ENCODE data around the gene TSPAN15.

Gene TSPAN15

DNA sequence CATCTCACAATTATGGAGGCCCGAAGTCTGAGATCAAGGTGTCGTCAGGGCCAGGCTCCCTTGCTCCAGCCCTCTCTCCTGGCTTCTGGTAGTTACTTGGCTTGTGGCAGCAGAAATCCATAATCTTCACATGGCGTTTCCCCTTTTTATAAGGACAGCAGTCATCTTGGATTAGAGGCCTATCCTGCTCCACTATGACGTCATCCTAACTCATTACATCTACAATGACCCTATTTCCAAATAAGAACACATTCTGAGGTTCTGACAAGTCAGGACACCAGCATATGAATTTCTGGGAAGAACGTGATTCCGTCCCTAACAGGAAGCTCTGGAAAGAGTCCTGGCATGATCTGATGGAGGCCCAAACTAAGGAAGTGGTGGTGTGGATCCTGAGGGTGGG lies 86.2 kb downstream of the TSPAN15 start:
- CTCF ChIA-PET = no interaction called here
- no peak for DNase-seq (ENCODE audit: extremely low spot score)
- POLR2A ChIA-PET = no interaction called here
- TF ChIP-seq ARNT (IDR thresholded peaks at IDR 0.05) (no peak), HDGF (IDR thresholded peaks at IDR 0.05; ENCODE audit: borderline replicate concordance) (no peak), FOXK2 (IDR thresholded peaks at IDR 0.05) (no peak), SUZ12 (IDR thresholded peaks at IDR 0.05) (no peak), ZNF384 (IDR thresholded peaks at IDR 0.05) (no peak), BHLHE40 (IDR thresholded peaks at IDR 0.05; ENCODE audit: borderline replicate concordance) (no peak), SP1 (IDR thresholded peaks at IDR 0.05) (no peak), ELF4 (IDR thresholded peaks at IDR 0.05) (no peak), CTBP1 (IDR thresholded peaks at IDR 0.05; ENCODE audit: borderline replicate concordance) (no peak), FOXA1 (IDR thresholded peaks at IDR 0.05) (no peak), FOXM1 (IDR thresholded peaks at IDR 0.05; ENCODE audit: borderline replicate concordance) (no peak), NFRKB (IDR thresholded peaks at IDR 0.05) (no peak), LEF1 (IDR thresholded peaks at IDR 0.05; ENCODE audit: borderline replicate concordance) (no peak), L3MBTL2 (conservative IDR thresholded peaks at IDR 0.05) (no peak)
- TF ChIP-seq, protein P1, sequence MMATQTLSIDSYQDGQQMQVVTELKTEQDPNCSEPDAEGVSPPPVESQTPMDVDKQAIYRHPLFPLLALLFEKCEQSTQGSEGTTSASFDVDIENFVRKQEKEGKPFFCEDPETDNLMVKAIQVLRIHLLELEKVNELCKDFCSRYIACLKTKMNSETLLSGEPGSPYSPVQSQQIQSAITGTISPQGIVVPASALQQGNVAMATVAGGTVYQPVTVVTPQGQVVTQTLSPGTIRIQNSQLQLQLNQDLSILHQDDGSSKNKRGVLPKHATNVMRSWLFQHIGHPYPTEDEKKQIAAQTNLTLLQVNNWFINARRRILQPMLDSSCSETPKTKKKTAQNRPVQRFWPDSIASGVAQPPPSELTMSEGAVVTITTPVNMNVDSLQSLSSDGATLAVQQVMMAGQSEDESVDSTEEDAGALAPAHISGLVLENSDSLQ (IDR thresholded peaks at IDR 0.05) = no peak

DNA sequence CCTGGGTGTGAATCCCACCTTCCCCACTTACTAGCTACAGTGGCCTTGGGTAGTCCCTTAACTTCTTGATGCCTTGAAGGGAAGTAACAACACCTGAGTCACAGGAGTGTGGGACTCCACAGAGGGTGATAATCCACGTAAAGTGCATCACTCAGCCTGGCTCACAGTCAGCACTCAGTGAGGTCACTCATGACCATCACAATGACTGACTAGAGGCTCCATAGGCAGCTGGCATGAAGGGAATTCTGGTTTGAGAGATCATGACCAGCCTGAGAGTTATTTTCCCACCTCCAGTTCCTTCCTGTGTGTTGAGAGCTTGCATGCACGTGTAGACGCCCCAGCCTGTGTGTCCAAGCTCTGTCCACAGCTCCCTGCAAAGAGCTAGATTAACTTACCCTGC lies 87.2 kb downstream of the TSPAN15 start:
- CTCF ChIA-PET = interaction anchor here (1.5 kb wide), 1 partner anchor 104 kb away, joined by 3 read pairs; no protein-coding TSS in a partner anchor
- no peak for TF ChIP-seq ELF4 (IDR thresholded peaks at IDR 0.05)
- TF ChIP-seq SP1 (IDR thresholded peaks at IDR 0.05) = no peak
- TF ChIP-seq ZNF384 (IDR thresholded peaks at IDR 0.05) = no peak
- TF ChIP-seq BHLHE40 (IDR thresholded peaks at IDR 0.05; ENCODE audit: borderline replicate concordance) = no peak
- no peak for TF ChIP-seq LEF1 (IDR thresholded peaks at IDR 0.05; ENCODE audit: borderline replicate concordance)
- TF ChIP-seq FOXM1 (IDR thresholded peaks at IDR 0.05; ENCODE audit: borderline replicate concordance) = no peak
- no peak for TF ChIP-seq L3MBTL2 (conservative IDR thresholded peaks at IDR 0.05)
- no peak for TF ChIP-seq ARNT (IDR thresholded peaks at IDR 0.05)
- no peak for TF ChIP-seq TARDBP (IDR thresholded peaks at IDR 0.05)
- TF ChIP-seq SUZ12 (IDR thresholded peaks at IDR 0.05) = no peak
- TF ChIP-seq HDGF (IDR thresholded peaks at IDR 0.05; ENCODE audit: borderline replicate concordance) = no peak
- TF ChIP-seq, protein P1 (IDR thresholded peaks at IDR 0.05) = no peak
- TF ChIP-seq CTBP1 (IDR thresholded peaks at IDR 0.05; ENCODE audit: borderline replicate concordance) = no peak
- TF ChIP-seq FOXA1 (IDR thresholded peaks at IDR 0.05) = no peak
- no peak for TF ChIP-seq NFRKB (IDR thresholded peaks at IDR 0.05)
- no peak for TF ChIP-seq FOXK2 (IDR thresholded peaks at IDR 0.05)
- POLR2A ChIA-PET = no interaction called here
- no peak for DNase-seq (ENCODE audit: extremely low spot score)

DNA sequence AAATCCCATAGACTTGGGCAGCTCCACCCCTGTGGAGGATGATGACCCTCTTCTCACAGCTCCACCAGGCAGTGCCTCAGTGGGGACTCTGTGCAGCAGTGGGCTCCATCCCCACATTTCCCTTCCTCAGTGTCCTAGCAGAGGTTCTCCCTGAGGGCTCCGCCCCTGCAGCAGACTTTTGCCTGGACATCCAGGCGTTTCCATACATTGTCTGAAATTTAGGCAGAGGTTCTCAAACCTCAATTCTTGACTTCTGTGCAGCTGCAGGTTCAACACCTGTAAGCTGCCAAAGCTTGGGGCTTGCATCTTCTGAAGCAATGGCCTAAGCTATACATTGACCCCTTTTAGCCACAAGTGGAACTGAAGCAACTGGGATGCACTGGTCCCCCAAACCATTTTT lies 90.2 kb downstream of the TSPAN15 start:
- POLR2A ChIA-PET = no interaction called here
- CTCF ChIA-PET = no interaction called here
- TF ChIP-seq FOXM1 (IDR thresholded peaks at IDR 0.05; ENCODE audit: borderline replicate concordance) (no peak), TARDBP (IDR thresholded peaks at IDR 0.05) (no peak), ELF4 (IDR thresholded peaks at IDR 0.05) (no peak), ZNF384 (IDR thresholded peaks at IDR 0.05) (no peak), L3MBTL2 (conservative IDR thresholded peaks at IDR 0.05) (no peak), NFRKB (IDR thresholded peaks at IDR 0.05) (no peak), SP1 (IDR thresholded peaks at IDR 0.05) (no peak), SUZ12 (IDR thresholded peaks at IDR 0.05) (no peak), CTBP1 (IDR thresholded peaks at IDR 0.05; ENCODE audit: borderline replicate concordance) (no peak)
- TF ChIP-seq, protein P1 (IDR thresholded peaks at IDR 0.05) = no peak
- no peak for DNase-seq (ENCODE audit: extremely low spot score)

DNA sequence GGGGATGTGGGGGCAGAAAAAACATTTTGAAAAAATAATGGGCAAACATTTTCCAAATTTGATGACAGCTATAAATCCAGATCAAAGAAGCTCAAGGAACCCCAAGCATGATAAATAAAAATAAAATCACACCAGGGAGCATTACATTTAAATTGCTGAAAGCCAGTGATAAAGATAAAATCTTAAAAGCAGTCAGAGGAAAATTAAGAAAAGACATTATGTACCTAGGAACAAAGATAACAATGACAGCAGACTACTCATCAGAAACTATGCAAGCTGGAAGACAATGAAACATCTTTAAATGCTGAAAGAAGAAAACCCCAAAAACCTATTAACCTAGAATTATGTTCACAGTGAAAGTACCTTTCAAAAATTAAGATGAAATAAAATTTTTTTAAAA lies 98.7 kb downstream of the TSPAN15 start:
- POLR2A ChIA-PET = no interaction called here
- CTCF ChIA-PET = no interaction called here
- no peak for DNase-seq (ENCODE audit: extremely low spot score)
- no peak for TF ChIP-seq ZNF384 (IDR thresholded peaks at IDR 0.05)
- no peak for TF ChIP-seq ELF4 (IDR thresholded peaks at IDR 0.05)
- TF ChIP-seq, protein P1 (IDR thresholded peaks at IDR 0.05) = no peak
- no peak for TF ChIP-seq TARDBP (IDR thresholded peaks at IDR 0.05)
- no peak for TF ChIP-seq NFRKB (IDR thresholded peaks at IDR 0.05)
- TF ChIP-seq BHLHE40 (IDR thresholded peaks at IDR 0.05; ENCODE audit: borderline replicate concordance) = no peak
- no peak for TF ChIP-seq ARNT (IDR thresholded peaks at IDR 0.05)
- TF ChIP-seq FOXM1 (IDR thresholded peaks at IDR 0.05; ENCODE audit: borderline replicate concordance) = no peak
- TF ChIP-seq FOXK2 (IDR thresholded peaks at IDR 0.05) = no peak
- no peak for TF ChIP-seq FOXA1 (IDR thresholded peaks at IDR 0.05)
- no peak for TF ChIP-seq SP1 (IDR thresholded peaks at IDR 0.05)

DNA sequence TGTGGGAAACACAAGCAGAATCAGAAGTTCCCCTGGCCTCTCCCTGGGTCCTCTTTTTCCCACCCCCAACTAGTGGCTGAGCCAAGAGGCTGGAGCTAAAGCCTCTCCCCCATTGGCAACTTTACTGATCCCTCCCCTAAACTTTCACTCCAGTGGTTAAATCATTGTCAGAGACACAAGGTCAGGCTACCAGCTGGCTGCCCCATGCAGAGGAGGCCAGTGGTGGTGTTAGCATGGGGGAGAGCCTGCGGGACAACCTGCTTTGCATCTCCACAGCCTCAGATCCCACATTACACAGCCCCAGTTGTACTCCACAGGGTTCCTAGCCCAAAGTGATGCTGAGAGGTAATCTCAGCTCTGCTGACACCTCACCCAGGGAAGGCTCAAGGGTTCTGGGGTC lies 101.0 kb downstream of the TSPAN15 start:
- no peak for TF ChIP-seq ZNF384 (IDR thresholded peaks at IDR 0.05)
- TF ChIP-seq HDGF (IDR thresholded peaks at IDR 0.05; ENCODE audit: borderline replicate concordance) = no peak
- no peak for TF ChIP-seq ARNT (IDR thresholded peaks at IDR 0.05)
- TF ChIP-seq L3MBTL2 (conservative IDR thresholded peaks at IDR 0.05) = no peak
- TF ChIP-seq, protein P1 (IDR thresholded peaks at IDR 0.05) = no peak
- no peak for TF ChIP-seq CTBP1 (IDR thresholded peaks at IDR 0.05; ENCODE audit: borderline replicate concordance)
- no peak for TF ChIP-seq FOXK2 (IDR thresholded peaks at IDR 0.05)
- TF ChIP-seq SP1 (IDR thresholded peaks at IDR 0.05) = no peak
- TF ChIP-seq FOXM1 (IDR thresholded peaks at IDR 0.05; ENCODE audit: borderline replicate concordance) = no peak
- TF ChIP-seq NFRKB (IDR thresholded peaks at IDR 0.05) = no peak
- no peak for TF ChIP-seq TARDBP (IDR thresholded peaks at IDR 0.05)
- TF ChIP-seq BHLHE40 (IDR thresholded peaks at IDR 0.05; ENCODE audit: borderline replicate concordance) = no peak
- no peak for TF ChIP-seq SUZ12 (IDR thresholded peaks at IDR 0.05)
- TF ChIP-seq ELF4 (IDR thresholded peaks at IDR 0.05) = no peak
- no peak for TF ChIP-seq LEF1 (IDR thresholded peaks at IDR 0.05; ENCODE audit: borderline replicate concordance)
- no peak for TF ChIP-seq FOXA1 (IDR thresholded peaks at IDR 0.05)
- DNase-seq (ENCODE audit: extremely low spot score) = no peak
- CTCF ChIA-PET = no interaction called here
- POLR2A ChIA-PET = no interaction called here

Measured in HEK293T (cell line).